HG03175 (cell line): ENCODE measurements around the gene PLXNA4.

ENCODE experiments used
- ATAC-seq: cut with Tn5 transposase; IDR thresholded peaks from one replicate; pipeline ENCODE4 v1.9.1; 2021; ENCODE audit warnings: mild to moderate bottlenecking, moderate library complexity; ENCODE audit not compliant: unreplicated experiment

Gene PLXNA4

DNA sequence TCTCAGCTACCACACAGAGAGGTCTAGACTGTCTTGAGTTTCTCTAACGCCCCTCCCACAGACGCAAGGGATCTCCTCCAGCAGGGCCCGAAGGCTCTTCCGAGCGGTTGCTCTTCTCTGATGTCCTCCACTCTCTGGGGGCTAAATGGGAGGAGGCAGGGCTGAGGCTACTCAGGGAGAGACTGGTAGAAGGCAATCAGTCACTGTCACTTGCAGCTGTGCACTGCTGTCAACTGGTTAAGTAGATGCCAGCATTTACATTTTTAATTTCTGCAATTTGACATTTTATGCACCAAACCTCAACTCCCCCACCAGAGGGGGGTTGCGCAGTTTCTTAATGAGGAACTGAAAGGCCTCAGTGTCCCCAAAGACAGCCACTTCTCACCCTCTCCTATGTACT, 442.8 kb downstream of the PLXNA4 start:
- ATAC-seq, result no peak

- ATAC-seq, result no peak
Measured at GRCh38 chr7:132131196-132131595, 445.1 kb downstream of the PLXNA4 start.

DNA sequence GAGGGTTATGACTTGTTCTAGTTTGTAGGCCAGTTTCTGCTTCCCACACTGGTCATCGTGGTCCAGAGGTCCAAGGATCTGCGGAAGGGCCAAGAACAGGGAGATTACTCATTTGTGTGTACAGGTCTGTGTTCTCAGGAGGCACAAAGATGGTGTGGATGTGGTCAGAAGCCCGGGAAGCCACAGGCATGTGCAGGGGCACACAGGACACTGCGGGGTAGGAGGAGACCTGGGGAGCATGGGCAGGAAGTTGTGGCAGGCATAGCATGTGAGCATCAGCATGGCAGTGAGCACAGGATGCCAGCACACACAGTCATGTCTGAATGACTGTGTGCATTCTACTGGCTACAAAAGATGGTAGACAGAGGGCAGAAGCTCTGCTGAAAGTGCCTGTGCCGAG, 445.8 kb downstream of the PLXNA4 start:
- ATAC-seq, result no peak

DNA sequence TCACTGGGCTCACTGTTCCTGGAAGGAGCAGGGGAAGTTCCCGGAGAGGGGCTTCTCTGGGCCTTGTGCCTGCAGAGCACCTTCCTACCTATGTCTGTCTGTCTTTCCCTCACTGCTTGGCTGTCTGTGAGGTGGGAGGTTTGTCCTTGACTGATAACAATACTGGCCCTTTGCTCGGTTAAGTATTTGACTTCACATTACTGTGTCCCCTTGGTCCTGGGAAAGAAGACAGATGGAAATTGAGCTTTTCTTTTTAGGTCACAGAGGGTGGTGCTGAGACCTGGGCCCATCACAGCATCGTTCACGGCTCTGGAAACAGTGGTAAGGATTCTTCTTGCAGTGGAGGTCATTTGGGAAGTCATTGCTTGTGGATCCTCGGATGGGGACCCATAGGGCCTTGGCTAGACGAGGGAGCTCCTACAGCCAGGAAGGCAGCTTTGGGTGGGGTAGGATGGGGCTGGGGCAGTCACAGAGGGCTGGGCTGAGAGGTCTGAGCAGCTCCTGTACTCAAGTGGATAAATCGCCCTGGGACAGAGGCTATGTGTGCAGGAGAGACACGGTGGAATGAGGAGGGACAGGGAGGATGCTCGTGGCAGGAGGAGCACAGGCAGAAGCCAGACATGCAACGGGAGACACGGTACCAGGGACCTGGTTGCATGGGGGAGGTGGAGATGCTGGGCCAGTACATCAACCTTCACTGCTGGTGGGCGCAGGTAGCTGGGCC, 450.2 kb downstream of the PLXNA4 start:
- ATAC-seq, result no peak

- no peak for ATAC-seq
Measured at GRCh38 chr7:132125096-132125495, 451.2 kb downstream of the PLXNA4 start.

- ATAC-seq, result no peak
Measured at GRCh38 chr7:132124575-132124974, 451.7 kb downstream of the PLXNA4 start.

GRCh38 chr7:132123773-132124172, 452.5 kb downstream of the PLXNA4 start:
- ATAC-seq, result no peak

- ATAC-seq, result no peak
Measured at GRCh38 chr7:132122901-132123300, 453.4 kb downstream of the PLXNA4 start.

DNA sequence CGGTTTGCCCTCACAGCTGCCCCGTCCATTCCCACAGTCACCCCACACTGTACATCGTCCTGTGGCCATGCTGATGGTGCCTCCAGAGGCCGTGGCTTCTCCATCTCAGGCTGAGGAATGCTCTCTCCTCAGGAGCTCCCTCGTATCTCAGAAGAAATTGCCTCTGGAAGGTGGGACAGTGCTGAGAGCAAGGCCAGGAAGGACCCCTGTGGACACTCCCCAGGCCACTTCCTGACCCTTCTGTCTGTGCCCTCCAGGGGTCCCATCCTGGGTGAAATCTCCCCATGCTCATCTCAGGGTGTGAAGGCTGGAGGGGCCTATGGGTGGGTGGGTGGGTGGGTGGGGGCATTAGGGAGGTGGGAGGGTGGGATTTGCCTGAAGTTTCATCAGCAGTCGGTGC, 454.3 kb downstream of the PLXNA4 start:
- no peak for ATAC-seq

GRCh38 chr7:132118641-132119040, 457.6 kb downstream of the PLXNA4 start:
- no peak for ATAC-seq

DNA sequence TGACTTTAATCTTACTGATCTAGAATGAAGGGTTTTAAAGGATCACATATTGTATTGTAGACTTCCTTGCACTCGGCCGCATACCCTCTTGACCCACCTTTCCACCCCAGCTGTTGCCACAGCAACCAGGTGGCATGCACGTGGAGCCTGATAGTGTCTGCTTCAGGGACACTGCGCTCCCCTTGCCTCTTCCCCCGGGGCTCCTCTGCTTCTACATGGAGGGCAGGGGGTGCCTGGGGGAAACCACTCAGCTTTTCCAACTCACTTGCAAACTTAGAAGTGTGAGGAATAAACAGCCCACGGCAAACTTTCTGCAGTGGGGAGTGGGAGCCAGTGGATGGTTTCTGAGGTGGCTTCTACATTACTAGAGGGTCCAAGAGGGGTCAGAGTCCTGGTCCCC, 458.6 kb downstream of the PLXNA4 start:
- no peak for ATAC-seq

- no peak for ATAC-seq
Measured at GRCh38 chr7:132117181-132117580, 459.1 kb downstream of the PLXNA4 start.

DNA sequence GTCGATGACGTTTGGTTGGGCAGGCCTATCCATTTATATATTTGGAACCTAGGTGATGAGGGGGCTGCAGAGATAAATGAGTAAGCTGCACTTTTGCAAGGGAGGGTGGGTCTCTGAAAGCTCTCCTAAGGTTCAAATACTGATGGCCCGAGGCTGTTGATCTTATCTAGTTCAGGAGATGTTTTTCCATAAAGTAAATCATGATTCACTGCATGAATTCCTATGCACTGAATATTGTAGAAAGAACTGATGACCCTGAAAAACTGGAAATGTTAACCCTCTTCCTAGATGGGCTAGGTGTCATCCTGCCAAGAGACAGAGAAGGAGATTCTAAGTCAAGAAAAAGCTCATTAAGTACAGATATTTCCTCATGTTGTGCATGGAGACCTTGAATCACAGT, 459.9 kb downstream of the PLXNA4 start:
- no peak for ATAC-seq

- no peak for ATAC-seq
Measured at GRCh38 chr7:132115758-132116157, 460.5 kb downstream of the PLXNA4 start.

- no peak for ATAC-seq
Measured at GRCh38 chr7:132115028-132115427, 461.2 kb downstream of the PLXNA4 start.

- ATAC-seq, result no peak
Measured at GRCh38 chr7:132114411-132114810, 461.9 kb downstream of the PLXNA4 start.

DNA sequence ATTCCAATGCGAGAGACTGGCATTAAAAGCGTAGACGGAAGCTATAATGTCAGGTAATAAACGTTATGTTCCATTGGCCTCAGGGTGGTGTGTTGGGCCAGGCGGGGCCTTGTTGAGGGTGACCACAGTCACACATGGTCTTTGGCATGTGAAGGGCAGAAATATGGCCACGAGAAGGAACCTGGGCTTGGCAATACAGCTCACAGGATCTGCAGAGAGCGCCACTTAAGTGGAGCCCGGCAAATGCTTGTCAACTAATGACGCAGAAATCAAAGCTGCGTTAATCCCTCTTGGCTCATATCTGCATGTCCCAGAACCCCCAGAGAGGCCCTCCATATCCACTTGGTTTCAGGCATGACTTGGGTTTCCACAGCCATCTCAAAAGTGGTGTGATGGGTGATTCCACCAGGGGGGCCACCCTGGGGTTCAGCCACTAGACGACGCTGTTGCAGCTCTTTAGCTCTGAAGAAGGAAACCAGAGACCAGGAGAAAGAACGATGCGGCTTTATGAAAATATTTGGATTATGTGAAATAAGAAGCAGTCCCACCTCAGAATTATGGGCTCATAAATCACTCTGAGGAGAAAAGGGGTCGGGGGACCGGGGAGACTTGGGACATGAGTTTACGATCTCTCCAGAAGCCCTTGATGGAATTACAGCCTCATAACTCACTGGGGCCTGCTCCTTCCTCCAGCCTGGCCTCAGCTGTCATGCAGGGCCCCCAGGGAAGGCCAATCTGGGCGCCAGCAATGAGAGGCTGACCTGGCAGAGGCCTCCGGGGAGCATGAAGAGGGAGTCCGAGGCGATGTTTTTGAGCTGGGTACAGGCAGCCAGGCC, 462.5 kb downstream of the PLXNA4 start:
- ATAC-seq, result no peak

DNA sequence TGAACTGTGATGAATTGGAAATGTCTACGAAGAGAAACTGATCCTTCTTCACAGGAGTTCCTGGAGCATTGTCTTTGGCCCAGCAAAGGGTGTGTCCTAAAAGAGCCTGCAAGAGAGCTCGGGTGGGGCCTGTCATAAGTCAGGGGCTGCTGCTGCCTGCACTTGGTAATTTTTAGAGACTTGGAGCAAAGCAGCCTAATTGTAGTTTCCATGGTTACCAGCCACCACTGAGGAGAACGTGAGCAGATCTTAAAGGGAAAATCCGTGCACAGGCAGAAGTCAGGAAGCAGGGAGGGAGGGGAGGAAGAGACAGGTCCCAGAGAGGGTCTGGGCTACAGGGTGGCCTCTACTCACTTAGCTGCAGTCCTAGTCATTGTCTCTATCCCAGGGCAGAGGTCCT, 463.6 kb downstream of the PLXNA4 start:
- no peak for ATAC-seq

- ATAC-seq, result no peak
Measured at GRCh38 chr7:132112106-132112505, 464.2 kb downstream of the PLXNA4 start.

- no peak for ATAC-seq
Measured at GRCh38 chr7:132110692-132111091, 465.6 kb downstream of the PLXNA4 start.

DNA sequence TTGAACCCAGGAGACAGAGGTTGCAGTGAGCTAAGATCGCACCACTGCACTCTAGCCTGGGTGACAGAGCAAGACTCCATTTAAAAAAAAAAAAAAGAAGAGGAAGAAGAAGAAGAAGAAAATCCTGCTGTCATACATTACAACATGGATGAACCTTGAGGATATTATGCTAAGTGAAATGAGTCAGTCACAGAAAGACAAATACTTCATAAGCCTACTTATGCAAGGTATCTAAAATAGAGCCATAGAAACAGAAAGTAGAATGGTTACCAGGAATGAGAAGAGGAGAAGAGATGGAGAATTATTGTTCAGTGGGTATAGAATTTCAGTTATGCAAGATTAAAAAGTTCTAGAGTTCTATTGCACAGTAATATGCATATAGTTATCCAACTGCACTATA, 466.5 kb downstream of the PLXNA4 start:
- ATAC-seq, result no peak

GRCh38 chr7:132108563-132108962, 467.7 kb downstream of the PLXNA4 start:
- ATAC-seq, result no peak
